Epithelial cell of proximal tubule (primary cell): ENCODE measurements around the gene ABHD15. TPM values are rescaled to one million over a fixed set of nuclear protein-coding genes. Genes with fewer than 3 reads are reported as not detected.

Experiments
- DNase-seq: peaks from one replicate; pipeline ENCODE4 v3.0.0-alpha.2; 2011; ENCODE audit warnings: low read depth
- H3K4me3 ChIP-seq: 2 replicates; pipeline ENCODE4 v1.5.1; 2011; ENCODE audit warnings: low read depth, mild to moderate bottlenecking, low read length
- CTCF ChIP-seq: conservative IDR thresholded peaks from 2 replicates; pipeline ENCODE4 v1.5.1; 2012; ENCODE audit warnings: low read depth, mild to moderate bottlenecking, low read length
- total RNA-seq: library from RNA; depleted of rRNA; stranded (reverse); fragments of >200 nt; gene quantifications from 2 replicates; pipeline ENCODE4 v1.2.3, GENCODE V29; 2015

The ABHD15 gene
- total RNA-seq, 1 donor from 2014 or later, result 8.2 TPM

DNA sequence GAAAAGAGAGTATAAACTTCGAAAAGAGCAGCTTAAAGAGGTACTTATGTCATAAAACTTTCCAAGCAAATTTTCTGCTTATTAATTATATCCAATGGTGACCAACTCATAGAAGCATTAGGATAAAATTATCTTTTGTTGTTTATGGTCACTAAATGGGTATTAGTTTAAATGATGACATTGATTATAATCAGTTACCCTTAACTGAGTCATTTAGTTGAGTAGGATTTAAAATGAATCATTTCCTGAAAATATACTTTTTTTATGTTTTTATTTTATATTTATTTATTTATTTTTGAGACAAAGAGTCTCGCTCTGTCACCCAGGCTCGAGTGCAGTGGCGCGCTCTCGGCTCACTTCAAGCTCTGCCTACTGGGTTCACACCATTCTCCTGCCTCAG, 55.9 kb downstream of the ABHD15 start:
- H3K4me3 ChIP-seq, result no peak overlapping the region
- no peak for TF ChIP-seq CTCF
- DNase-seq, result no peak

Other genes starting within 250 kb of the ABHD15 start
- 22.0 and 34.1 TPM in 2 replicates for gene TAOK1, start 176.7 kb downstream of the ABHD15 start, total RNA-seq
- 77.6 and 78.8 TPM in 2 replicates for gene TP53I13, start 1.7 kb upstream of the ABHD15 start, total RNA-seq
- 61.3 and 74.3 TPM in 2 replicates for gene GIT1, start 22.6 kb upstream of the ABHD15 start, total RNA-seq
- 12.9 and 30.7 TPM in 2 replicates for gene ANKRD13B, start 26.1 kb upstream of the ABHD15 start, total RNA-seq
- gene CORO6, start 55.9 kb upstream of the ABHD15 start, total RNA-seq, result 4.4 and 28.7 TPM in 2 replicates